ENCODE data around the gene MTRR.

MTRR gene

DNA sequence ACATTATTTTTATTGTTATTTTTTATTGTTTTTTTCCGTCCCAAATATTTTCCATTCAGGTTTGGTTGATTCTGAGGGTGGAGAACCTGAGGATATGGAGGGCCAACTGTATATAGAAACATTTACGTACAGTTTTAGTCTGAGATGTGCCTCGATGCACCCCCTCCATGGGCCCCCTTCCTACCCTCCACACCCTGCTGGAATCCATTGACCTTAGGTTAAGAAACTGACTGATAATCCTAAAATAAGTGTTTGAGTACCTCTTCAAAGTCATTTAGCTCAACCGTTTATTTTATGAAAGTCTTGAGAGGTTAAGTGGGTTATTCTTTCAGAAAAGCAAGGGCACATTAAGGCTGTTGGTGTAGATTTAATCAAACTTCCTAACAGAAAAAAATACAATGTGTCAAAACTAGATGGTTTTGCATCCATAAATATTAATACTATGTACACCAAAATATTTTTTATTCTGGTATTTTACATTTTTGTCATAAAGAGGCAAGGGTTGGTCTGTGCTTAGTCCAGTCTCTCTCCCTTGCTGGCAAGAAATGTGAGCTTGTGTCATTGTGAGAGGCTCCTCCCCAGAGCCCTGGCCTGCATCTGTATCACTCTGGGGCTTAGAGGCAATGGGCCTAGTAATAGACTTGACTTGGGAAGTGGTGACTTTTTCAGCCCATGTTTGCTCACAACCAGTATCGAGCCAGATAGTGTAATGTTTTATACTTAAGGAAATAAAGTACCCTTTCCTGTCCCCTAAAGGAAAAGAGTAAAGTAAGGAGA, 15.7 kb downstream of the MTRR start:
- H3K9me3 ChIP-seq (ENCODE audit: control insufficient read depth in 5 of 5, low read length in 5 of 5): no peaks in the 10 kb centered on the region
- peaks cover 39 to 79% (median 68%) of the 10 kb centered on the region in 5 donors for H3K36me3 ChIP-seq (ENCODE audit: control insufficient read depth in 5 of 5, insufficient read depth in 5 of 5, low read length in 5 of 5)
- H3K9ac ChIP-seq (ENCODE audit: low read length in 5 of 5): no peak overlapping the region
- H3K4me3 ChIP-seq (ENCODE audit: low read depth in 1 of 5, low read length in 5 of 5): no peak overlapping the region
- H3K4me1 ChIP-seq (ENCODE audit: control insufficient read depth in 5 of 5, insufficient read depth in 5 of 5, low read length in 5 of 5): no peaks in the 10 kb centered on the region
- H3K27me3 ChIP-seq (ENCODE audit: control insufficient read depth in 5 of 5, insufficient read depth in 4 of 5, low read length in 5 of 5): no peaks in the 10 kb centered on the region
- H3K27ac ChIP-seq (ENCODE audit: low read depth, low read length): no peak overlapping the region

DNA sequence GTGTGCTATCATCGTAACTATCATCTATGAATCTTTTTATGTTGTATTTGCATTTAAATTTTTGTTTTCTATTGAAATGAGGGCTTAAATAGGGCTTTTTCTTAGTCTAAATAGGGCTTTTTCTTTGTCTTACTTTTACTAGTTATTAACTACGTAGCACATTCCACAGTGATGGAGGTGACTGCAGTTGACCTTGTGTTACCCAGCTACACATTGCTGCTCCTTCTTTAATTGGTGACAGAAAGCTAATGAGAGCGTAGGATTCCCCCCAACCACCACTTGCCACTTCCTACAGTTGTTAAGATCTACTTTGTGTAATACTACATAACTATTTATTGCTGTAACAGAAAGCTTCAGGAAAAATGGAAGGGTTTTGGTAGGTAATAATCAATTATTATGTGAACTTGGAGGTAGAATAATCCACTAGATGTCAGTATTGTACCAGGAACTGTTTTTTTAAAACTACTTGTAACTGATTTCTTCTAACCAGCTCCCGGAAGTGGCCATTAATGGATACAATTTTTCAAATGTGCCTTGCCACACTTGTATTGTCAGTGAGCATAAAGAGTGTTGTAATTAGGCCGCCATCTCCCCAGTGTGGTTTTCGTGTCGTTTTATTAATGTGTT, 18.0 kb downstream of the MTRR start:
- H3K4me3 ChIP-seq (ENCODE audit: low read depth in 1 of 5, low read length in 5 of 5): no peak overlapping the region
- no peaks in the 10 kb centered on the region for H3K9me3 ChIP-seq (ENCODE audit: control insufficient read depth in 5 of 5, low read length in 5 of 5)
- no peak overlapping the region for H3K27ac ChIP-seq (ENCODE audit: low read depth, low read length)
- no peaks in the 10 kb centered on the region for H3K4me1 ChIP-seq (ENCODE audit: control insufficient read depth in 5 of 5, insufficient read depth in 5 of 5, low read length in 5 of 5)
- H3K27me3 ChIP-seq (ENCODE audit: control insufficient read depth in 5 of 5, insufficient read depth in 4 of 5, low read length in 5 of 5): no peaks in the 10 kb centered on the region
- H3K36me3 ChIP-seq (ENCODE audit: control insufficient read depth in 5 of 5, insufficient read depth in 5 of 5, low read length in 5 of 5): peaks cover 43 to 68% (median 65%) of the 10 kb centered on the region in 5 donors
- H3K9ac ChIP-seq (ENCODE audit: low read length in 5 of 5): no peak overlapping the region

DNA sequence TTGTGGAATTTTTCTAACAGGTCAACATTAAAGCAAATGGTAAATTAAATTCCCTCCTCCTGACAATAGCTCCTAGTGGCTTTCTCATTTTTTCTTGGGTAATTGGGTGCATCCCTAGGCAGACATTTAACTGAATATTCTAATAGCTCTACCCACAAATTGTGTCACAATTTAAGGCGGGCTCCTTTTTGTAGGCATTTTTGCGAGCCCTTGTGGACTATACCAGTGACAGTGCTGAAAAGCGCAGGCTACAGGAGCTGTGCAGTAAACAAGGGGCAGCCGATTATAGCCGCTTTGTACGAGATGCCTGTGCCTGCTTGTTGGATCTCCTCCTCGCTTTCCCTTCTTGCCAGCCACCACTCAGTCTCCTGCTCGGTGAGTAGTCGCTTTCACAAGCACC, 20.0 kb downstream of the MTRR start:
- no peak overlapping the region for H3K9ac ChIP-seq (ENCODE audit: low read length in 5 of 5)
- no peaks in the 10 kb centered on the region for H3K9me3 ChIP-seq (ENCODE audit: control insufficient read depth in 5 of 5, low read length in 5 of 5)
- peaks cover 0 to 1% (median 0%) of the 10 kb centered on the region in 5 donors for H3K4me1 ChIP-seq (ENCODE audit: control insufficient read depth in 5 of 5, insufficient read depth in 5 of 5, low read length in 5 of 5)
- H3K27ac ChIP-seq (ENCODE audit: low read depth, low read length): no peak overlapping the region
- peaks cover 50 to 72% (median 66%) of the 10 kb centered on the region in 5 donors for H3K36me3 ChIP-seq (ENCODE audit: control insufficient read depth in 5 of 5, insufficient read depth in 5 of 5, low read length in 5 of 5)
- H3K4me3 ChIP-seq (ENCODE audit: low read depth in 1 of 5, low read length in 5 of 5): no peak overlapping the region
- H3K27me3 ChIP-seq (ENCODE audit: control insufficient read depth in 5 of 5, insufficient read depth in 4 of 5, low read length in 5 of 5): no peaks in the 10 kb centered on the region

DNA sequence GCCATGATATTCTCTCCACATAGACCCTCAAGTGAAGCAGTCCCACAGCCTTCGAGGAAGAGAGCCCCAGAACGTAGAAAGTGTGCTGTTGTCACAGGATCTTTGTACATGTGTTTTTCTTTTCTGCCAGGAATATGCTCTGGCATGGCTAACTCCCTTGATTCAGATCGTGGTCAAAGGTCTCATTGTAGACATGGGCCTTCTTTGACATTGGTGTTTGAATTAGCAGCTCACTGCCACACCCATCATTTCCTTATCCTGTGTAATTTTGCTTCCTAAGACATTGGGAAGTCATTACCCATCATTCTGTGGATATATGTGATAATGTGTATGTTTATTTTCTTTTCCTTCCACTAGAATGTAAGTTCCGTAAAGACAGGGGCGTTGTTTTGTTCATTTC, 25.5 kb downstream of the MTRR start:
- Histone ChIP-seq H3K4me3 (ENCODE audit: low read depth in 1 of 5, low read length in 5 of 5) (no peak overlapping the region), H3K27ac (ENCODE audit: low read depth, low read length) (no peak overlapping the region), H3K9me3 (ENCODE audit: control insufficient read depth in 5 of 5, low read length in 5 of 5) (no peaks in the 10 kb centered on the region), H3K9ac (ENCODE audit: low read length in 5 of 5) (no peak overlapping the region), H3K36me3 (ENCODE audit: control insufficient read depth in 5 of 5, insufficient read depth in 5 of 5, low read length in 5 of 5) (peaks cover 59 to 88% (median 79%) of the 10 kb centered on the region in 5 donors), H3K4me1 (ENCODE audit: control insufficient read depth in 5 of 5, insufficient read depth in 5 of 5, low read length in 5 of 5) (peaks cover 0 to 9% (median 0%) of the 10 kb centered on the region in 5 donors), H3K27me3 (ENCODE audit: control insufficient read depth in 5 of 5, insufficient read depth in 4 of 5, low read length in 5 of 5) (no peaks in the 10 kb centered on the region)

DNA sequence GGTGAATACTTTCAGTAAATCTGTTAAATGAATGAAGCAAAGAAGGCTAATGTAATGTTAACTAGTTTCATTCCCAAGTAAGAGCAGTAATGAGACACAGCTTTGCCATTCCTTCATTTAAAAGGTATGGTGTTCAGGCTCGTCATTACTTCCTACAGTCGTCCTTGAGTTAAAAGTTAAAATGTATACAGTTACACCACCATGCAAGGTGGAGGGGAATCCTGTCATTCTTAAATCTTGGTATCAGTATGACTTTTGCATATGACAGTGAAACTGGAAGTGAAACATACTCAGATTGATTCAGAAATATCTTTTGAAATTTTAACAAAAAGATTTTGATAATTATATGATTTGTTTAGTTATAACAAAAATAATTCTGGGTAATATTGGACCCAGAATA, 25.9 kb downstream of the MTRR start:
- H3K36me3 ChIP-seq (ENCODE audit: control insufficient read depth in 5 of 5, insufficient read depth in 5 of 5, low read length in 5 of 5): peaks cover 58 to 88% (median 79%) of the 10 kb centered on the region in 5 donors
- no peak overlapping the region for H3K27ac ChIP-seq (ENCODE audit: low read depth, low read length)
- H3K4me3 ChIP-seq (ENCODE audit: low read depth in 1 of 5, low read length in 5 of 5): no peak overlapping the region
- H3K9me3 ChIP-seq (ENCODE audit: control insufficient read depth in 5 of 5, low read length in 5 of 5): no peaks in the 10 kb centered on the region
- H3K27me3 ChIP-seq (ENCODE audit: control insufficient read depth in 5 of 5, insufficient read depth in 4 of 5, low read length in 5 of 5): no peaks in the 10 kb centered on the region
- H3K9ac ChIP-seq (ENCODE audit: low read length in 5 of 5): no peak overlapping the region
- H3K4me1 ChIP-seq (ENCODE audit: control insufficient read depth in 5 of 5, insufficient read depth in 5 of 5, low read length in 5 of 5): peaks cover 0 to 9% (median 0%) of the 10 kb centered on the region in 5 donors

DNA sequence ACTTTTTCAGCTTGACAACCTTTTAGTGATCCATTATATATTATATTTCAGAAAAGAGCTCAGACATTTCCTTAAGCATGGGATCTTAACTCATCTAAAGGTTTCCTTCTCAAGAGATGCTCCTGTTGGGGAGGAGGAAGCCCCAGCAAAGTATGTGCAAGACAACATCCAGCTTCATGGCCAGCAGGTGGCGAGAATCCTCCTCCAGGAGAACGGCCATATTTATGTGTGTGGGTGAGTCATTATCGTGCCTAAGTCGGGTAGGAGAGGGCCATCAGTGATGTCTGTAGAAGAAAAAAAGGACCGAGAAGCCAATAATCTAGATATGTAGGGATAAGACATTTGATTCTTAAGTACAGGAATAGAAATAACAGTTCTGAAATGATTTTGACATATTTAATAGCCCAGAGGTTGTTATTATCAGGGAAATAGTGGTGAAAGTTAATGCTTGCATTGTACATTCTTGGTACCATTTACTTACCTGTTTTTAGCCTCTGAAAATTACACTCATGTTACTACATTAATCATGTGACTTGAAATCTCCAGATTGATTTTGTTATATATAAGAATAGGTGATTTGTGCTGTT, 28.2 kb downstream of the MTRR start:
- no peaks in the 10 kb centered on the region for H3K27me3 ChIP-seq (ENCODE audit: control insufficient read depth in 5 of 5, insufficient read depth in 4 of 5, low read length in 5 of 5)
- no peaks in the 10 kb centered on the region for H3K9me3 ChIP-seq (ENCODE audit: control insufficient read depth in 5 of 5, low read length in 5 of 5)
- H3K4me3 ChIP-seq (ENCODE audit: low read depth in 1 of 5, low read length in 5 of 5): no peak overlapping the region
- H3K27ac ChIP-seq (ENCODE audit: low read depth, low read length): no peak overlapping the region
- H3K4me1 ChIP-seq (ENCODE audit: control insufficient read depth in 5 of 5, insufficient read depth in 5 of 5, low read length in 5 of 5): peaks cover 0 to 9% (median 0%) of the 10 kb centered on the region in 5 donors
- no peak overlapping the region for H3K9ac ChIP-seq (ENCODE audit: low read length in 5 of 5)
- H3K36me3 ChIP-seq (ENCODE audit: control insufficient read depth in 5 of 5, insufficient read depth in 5 of 5, low read length in 5 of 5): peaks cover 68 to 91% (median 86%) of the 10 kb centered on the region in 5 donors

DNA sequence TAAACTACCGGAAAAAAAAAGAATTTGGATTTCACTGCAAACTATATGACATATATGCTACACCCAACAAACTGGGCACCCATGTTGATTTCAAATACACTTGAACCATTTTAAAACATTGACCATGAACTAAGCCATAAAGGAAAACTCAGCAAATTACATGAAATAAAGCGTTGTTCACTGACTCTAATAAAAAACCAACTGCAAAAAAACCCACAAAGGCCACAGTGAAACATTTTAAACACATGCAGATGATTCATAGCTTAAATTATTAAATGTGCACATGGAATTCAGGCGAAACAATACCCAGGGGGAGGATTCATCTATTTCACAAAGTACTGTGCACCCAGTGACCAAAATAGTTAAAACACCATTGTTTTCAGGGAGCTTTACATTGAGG, 33.3 kb downstream of the MTRR start:
- H3K4me3 ChIP-seq (ENCODE audit: low read depth in 1 of 5, low read length in 5 of 5): no peak overlapping the region
- no peaks in the 10 kb centered on the region for H3K9me3 ChIP-seq (ENCODE audit: control insufficient read depth in 5 of 5, low read length in 5 of 5)
- no peaks in the 10 kb centered on the region for H3K27me3 ChIP-seq (ENCODE audit: control insufficient read depth in 5 of 5, insufficient read depth in 4 of 5, low read length in 5 of 5)
- no peaks in the 10 kb centered on the region for H3K4me1 ChIP-seq (ENCODE audit: control insufficient read depth in 5 of 5, insufficient read depth in 5 of 5, low read length in 5 of 5)
- peaks cover 43 to 62% (median 56%) of the 10 kb centered on the region in 5 donors for H3K36me3 ChIP-seq (ENCODE audit: control insufficient read depth in 5 of 5, insufficient read depth in 5 of 5, low read length in 5 of 5)
- H3K9ac ChIP-seq (ENCODE audit: low read length in 5 of 5): no peak overlapping the region
- no peak overlapping the region for H3K27ac ChIP-seq (ENCODE audit: low read depth, low read length)

DNA sequence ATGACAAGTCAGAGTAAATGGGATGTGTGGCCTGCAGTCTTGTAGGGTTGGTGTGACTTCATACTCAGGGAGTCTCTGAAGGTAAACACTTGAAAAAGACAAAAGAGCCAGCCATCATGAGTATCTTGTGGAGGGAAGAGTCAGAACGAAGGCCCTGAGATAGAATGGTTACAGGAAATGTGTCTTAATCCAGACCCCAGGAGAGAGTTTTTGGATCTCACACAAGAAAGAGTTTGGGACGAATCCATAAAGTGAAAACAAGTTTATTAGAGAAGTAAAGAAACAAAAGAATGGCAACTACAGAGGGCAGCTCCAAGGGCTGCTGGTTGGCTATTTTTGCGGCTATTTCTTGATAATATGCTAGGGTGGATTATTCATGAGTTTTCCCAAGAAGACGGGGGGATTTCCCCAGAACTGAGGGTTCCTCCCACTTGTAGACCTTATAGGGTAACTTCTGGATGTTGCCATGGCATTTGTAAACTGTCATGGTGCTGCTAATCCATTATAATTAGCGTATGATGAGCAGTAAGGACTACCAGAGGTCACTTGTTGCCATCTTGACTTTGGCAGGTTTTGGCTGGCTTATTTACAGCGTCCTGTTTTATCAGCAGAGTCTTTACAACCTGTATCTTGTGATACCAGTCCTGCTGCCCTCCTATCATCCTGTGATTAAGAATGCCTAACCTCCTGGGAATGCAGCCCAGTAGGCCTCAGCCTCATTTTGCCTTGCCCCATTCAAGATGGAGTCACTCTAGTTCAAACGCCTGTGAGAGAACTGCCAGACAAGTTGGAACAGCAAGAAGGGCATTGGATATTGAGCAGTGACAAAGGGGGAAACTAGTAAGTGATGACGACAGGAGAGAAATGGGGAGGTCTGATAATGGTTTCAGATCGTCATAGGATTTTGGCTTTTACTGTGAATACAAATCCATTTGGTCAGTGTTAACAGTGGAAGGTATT, 34.0 kb downstream of the MTRR start:
- peaks cover 41 to 55% (median 49%) of the 10 kb centered on the region in 5 donors for H3K36me3 ChIP-seq (ENCODE audit: control insufficient read depth in 5 of 5, insufficient read depth in 5 of 5, low read length in 5 of 5)
- H3K4me3 ChIP-seq (ENCODE audit: low read depth in 1 of 5, low read length in 5 of 5): no peak overlapping the region
- no peaks in the 10 kb centered on the region for H3K27me3 ChIP-seq (ENCODE audit: control insufficient read depth in 5 of 5, insufficient read depth in 4 of 5, low read length in 5 of 5)
- no peak overlapping the region for H3K9ac ChIP-seq (ENCODE audit: low read length in 5 of 5)
- H3K4me1 ChIP-seq (ENCODE audit: control insufficient read depth in 5 of 5, insufficient read depth in 5 of 5, low read length in 5 of 5): no peaks in the 10 kb centered on the region
- no peak overlapping the region for H3K27ac ChIP-seq (ENCODE audit: low read depth, low read length)
- peaks cover 1 to 7% (median 1%) of the 10 kb centered on the region in 5 donors for H3K9me3 ChIP-seq (ENCODE audit: control insufficient read depth in 5 of 5, low read length in 5 of 5)

DNA sequence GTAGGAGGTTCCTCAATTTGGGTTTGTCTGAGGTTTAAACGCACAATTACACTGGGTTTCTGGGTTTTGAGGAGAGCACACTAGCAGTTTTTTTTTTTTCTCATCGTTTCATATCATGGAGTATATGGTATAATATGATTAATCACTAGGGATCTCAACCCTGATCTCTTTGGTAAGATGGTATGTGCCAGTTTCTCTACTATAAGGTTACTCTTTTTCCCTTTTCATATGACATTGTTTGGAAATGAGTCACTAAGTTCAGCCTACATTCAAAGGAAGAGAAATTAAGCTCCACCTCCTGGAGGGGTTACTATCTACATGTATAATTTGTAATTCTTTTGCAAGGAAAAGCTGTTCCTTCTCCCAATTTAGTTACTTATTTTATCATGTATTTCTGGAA, 35.2 kb downstream of the MTRR start:
- Histone ChIP-seq H3K27me3 (ENCODE audit: control insufficient read depth in 5 of 5, insufficient read depth in 4 of 5, low read length in 5 of 5) (no peaks in the 10 kb centered on the region), H3K4me1 (ENCODE audit: control insufficient read depth in 5 of 5, insufficient read depth in 5 of 5, low read length in 5 of 5) (no peaks in the 10 kb centered on the region), H3K27ac (ENCODE audit: low read depth, low read length) (no peak overlapping the region), H3K36me3 (ENCODE audit: control insufficient read depth in 5 of 5, insufficient read depth in 5 of 5, low read length in 5 of 5) (peaks cover 32 to 50% (median 42%) of the 10 kb centered on the region in 5 donors), H3K4me3 (ENCODE audit: low read depth in 1 of 5, low read length in 5 of 5) (no peak overlapping the region), H3K9ac (ENCODE audit: low read length in 5 of 5) (no peak overlapping the region), H3K9me3 (ENCODE audit: control insufficient read depth in 5 of 5, low read length in 5 of 5) (peaks cover 2 to 13% (median 9%) of the 10 kb centered on the region in 5 donors)

Measured in subcutaneous abdominal adipose tissue (tissue), 5 donors.